ENCODE measurements around the gene ZCCHC14. TPM values are rescaled to one million over a fixed set of nuclear protein-coding genes. Genes with fewer than 3 reads are reported as not detected.
A peak's percentile ranks its signal among the peaks of the same experiment; 100 is the strongest.
"Not testable (repeated sequence)": the region's sequence is repeated elsewhere in the genome, so short reads cannot be mapped to it uniquely, and the experiment has no call there.

ZCCHC14 gene
- total and polyA plus RNA-seq, 5 donors from 2014 or later: 1.6 to 33.7 (median 2.1) TPM

DNA sequence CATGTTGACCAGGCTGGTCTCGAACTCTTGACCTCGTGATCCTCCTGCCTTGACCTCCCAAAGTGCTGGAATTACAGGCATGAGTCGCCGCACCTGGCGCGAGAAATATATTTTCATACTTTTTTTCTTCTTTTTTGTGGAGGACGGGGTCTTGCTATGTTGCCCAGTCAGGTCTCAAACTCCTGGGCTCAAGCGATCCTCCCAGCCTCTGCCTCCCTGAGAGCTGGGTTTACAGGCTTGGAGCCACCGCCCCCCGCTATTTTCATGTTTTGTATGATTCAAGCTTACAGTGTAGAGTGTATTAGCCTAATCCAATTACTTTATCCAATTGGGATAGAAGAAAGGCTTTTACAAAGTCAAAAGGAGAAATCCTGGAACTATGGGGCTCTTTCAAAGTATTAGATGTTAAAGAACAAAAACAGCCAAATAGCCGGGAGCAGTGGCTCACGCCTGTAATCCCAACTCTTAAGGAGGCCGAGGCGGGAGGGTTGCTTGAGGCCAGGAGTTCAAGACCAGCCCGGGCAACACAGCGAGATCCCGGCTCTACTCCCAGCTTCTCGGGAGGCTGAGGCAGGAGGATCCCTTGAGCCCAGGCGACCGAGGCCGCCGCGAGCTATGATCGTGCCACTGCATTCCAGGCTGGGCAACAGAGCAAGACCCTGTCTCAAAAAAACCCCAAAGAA, 102.0 kb downstream of the ZCCHC14 start:
- peaks cover 8% of the 10 kb centered on the region for H3K36me3 Mint-ChIP-seq
- Histone ChIP-seq H3K4me3 (ENCODE audit: low read depth, low read length) (peak overlapping the region; percentile 55), H3K4me1 (ENCODE audit: control insufficient read depth, insufficient read depth, low read length, poor library complexity, severe bottlenecking) (peaks cover 50% of the 10 kb centered on the region), H3K36me3 (ENCODE audit: control insufficient read depth, insufficient read depth, low read length) (no peaks in the 10 kb centered on the region), H3K27ac (ENCODE audit: insufficient read depth, low read length, poor library complexity, severe bottlenecking) (peak overlapping the region; percentile 86), H3K27me3 (ENCODE audit: control insufficient read depth, insufficient read depth, low read length) (no peaks in the 10 kb centered on the region), H3K9me3 (ENCODE audit: control insufficient read depth in 2 of 2, low read length in 2 of 2) (no peaks in the 10 kb centered on the region)
- H3K4me1 Mint-ChIP-seq: peaks cover 24 to 64% (median 49%) of the 10 kb centered on the region in 4 donors
- H3K27me3 Mint-ChIP-seq: no peaks in the 10 kb centered on the region
- peak overlapping the region; percentile 85 to 95 (median 94) for H3K27ac Mint-ChIP-seq
- DNase-seq: no peak
- peak overlapping the region; percentile 79 to 89 (median 86) for H3K4me3 Mint-ChIP-seq
- no peak for ATAC-seq (ENCODE audit: low read depth in 2 of 2)
- no peaks in the 10 kb centered on the region for H3K9me3 Mint-ChIP-seq

DNA sequence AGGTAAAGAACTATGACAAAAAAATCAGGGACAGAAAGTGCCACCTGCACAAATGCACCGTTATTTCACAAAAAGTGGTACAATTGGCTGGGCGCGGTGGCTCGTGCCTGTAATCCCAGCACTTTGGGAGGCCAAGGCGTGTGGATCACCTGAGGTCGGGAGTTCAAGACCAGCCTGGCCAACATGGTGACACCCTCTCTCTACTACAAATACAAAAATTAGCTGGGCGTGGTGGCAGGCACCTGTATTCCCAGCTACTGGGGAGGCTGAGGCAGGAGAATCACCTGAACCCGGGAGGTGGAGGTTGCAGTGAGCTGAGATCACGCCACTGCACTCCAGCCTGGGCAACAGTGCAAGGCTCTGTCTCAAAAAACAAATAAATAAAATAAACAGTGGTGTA, 102.9 kb downstream of the ZCCHC14 start:
- not testable (repeated sequence) for ATAC-seq (ENCODE audit: low read depth in 2 of 2); H3K27me3 Mint-ChIP-seq; H3K36me3 ChIP-seq (ENCODE audit: control insufficient read depth, insufficient read depth, low read length); H3K4me3 ChIP-seq (ENCODE audit: low read depth, low read length); H3K36me3 Mint-ChIP-seq; DNase-seq; H3K9me3 Mint-ChIP-seq; H3K27me3 ChIP-seq (ENCODE audit: control insufficient read depth, insufficient read depth, low read length); H3K9me3 ChIP-seq (ENCODE audit: control insufficient read depth in 2 of 2, low read length in 2 of 2)
- Mint-ChIP-seq H3K27ac (peak overlapping the region; percentile 14 to 47 (median 42)), H3K4me1 (peaks cover 24 to 65% (median 47%) of the 10 kb centered on the region in 4 donors), H3K4me3 (peak overlapping the region in 2 of 4 donors; percentile 75 to 79)
- H3K4me1 ChIP-seq (ENCODE audit: control insufficient read depth, insufficient read depth, low read length, poor library complexity, severe bottlenecking): peaks cover 54% of the 10 kb centered on the region
- H3K27ac ChIP-seq (ENCODE audit: insufficient read depth, low read length, poor library complexity, severe bottlenecking): peak overlapping the region; percentile 91

DNA sequence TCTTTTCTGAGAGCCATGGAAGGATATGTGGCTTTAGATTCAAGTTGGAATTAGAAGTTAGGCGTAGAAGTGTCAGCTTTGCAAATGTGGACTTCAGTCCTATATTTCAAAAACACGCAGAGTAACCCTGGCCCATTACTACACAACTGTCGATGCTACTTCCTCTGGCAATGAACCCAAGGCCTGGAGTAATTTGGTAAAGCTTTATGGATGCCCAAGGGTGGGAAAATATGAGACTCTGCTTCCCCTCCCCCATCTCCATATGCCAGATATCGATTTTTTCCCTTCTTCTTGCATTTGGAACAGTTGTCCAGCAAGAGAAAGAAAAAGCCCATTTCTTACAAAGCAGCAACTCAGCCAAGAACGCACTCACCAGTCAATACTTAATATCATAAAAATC, 103.6 kb downstream of the ZCCHC14 start:
- Mint-ChIP-seq H3K4me1 (peaks cover 19 to 63% (median 42%) of the 10 kb centered on the region in 4 donors), H3K9me3 (no peaks in the 10 kb centered on the region), H3K4me3 (peak overlapping the region in 2 of 4 donors; percentile 54 to 75), H3K27me3 (no peaks in the 10 kb centered on the region), H3K36me3 (peaks cover 5% of the 10 kb centered on the region), H3K27ac (peak overlapping the region; percentile 42 to 80 (median 47))
- peaks cover 53% of the 10 kb centered on the region for H3K4me1 ChIP-seq (ENCODE audit: control insufficient read depth, insufficient read depth, low read length, poor library complexity, severe bottlenecking)
- H3K27ac ChIP-seq (ENCODE audit: insufficient read depth, low read length, poor library complexity, severe bottlenecking): peak overlapping the region; percentile 91
- ATAC-seq (ENCODE audit: low read depth in 2 of 2) (no peak), DNase-seq (no peak)
- H3K9me3 ChIP-seq (ENCODE audit: control insufficient read depth in 2 of 2, low read length in 2 of 2): no peaks in the 10 kb centered on the region
- no peaks in the 10 kb centered on the region for H3K27me3 ChIP-seq (ENCODE audit: control insufficient read depth, insufficient read depth, low read length)
- H3K4me3 ChIP-seq (ENCODE audit: low read depth, low read length): no peak overlapping the region
- H3K36me3 ChIP-seq (ENCODE audit: control insufficient read depth, insufficient read depth, low read length): no peaks in the 10 kb centered on the region

DNA sequence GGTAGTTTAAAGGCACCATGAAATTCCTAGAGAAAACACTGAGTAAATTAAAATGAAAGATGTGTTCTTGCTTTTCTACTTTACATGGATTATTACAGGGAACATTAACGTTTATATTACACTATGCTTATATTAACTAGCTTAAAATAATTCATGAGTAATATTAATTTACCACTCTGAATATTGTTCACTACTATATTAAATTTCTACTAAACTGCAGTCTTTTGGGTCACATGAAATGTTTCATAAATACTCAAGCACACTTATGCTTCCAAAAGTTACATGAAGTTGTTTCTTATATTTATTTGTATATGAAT, 104.0 kb downstream of the ZCCHC14 start:
- peak overlapping the region; percentile 91 for H3K27ac ChIP-seq (ENCODE audit: insufficient read depth, low read length, poor library complexity, severe bottlenecking)
- H3K36me3 ChIP-seq (ENCODE audit: control insufficient read depth, insufficient read depth, low read length): no peaks in the 10 kb centered on the region
- H3K27me3 ChIP-seq (ENCODE audit: control insufficient read depth, insufficient read depth, low read length): no peaks in the 10 kb centered on the region
- H3K9me3 Mint-ChIP-seq: peaks cover 0 to 3% (median 0%) of the 10 kb centered on the region in 7 donors
- no peaks in the 10 kb centered on the region for H3K9me3 ChIP-seq (ENCODE audit: control insufficient read depth in 2 of 2, low read length in 2 of 2)
- peaks cover 17 to 61% (median 40%) of the 10 kb centered on the region in 4 donors for H3K4me1 Mint-ChIP-seq
- no peak for DNase-seq
- H3K27me3 Mint-ChIP-seq: peaks cover 4% of the 10 kb centered on the region
- peak overlapping the region; percentile 76 for H3K4me3 ChIP-seq (ENCODE audit: low read depth, low read length)
- peak overlapping the region; percentile 98 to 99 (median 99) for H3K27ac Mint-ChIP-seq
- peak overlapping the region; percentile 61 to 86 (median 82) for H3K4me3 Mint-ChIP-seq
- ATAC-seq (ENCODE audit: low read depth in 2 of 2): no peak
- H3K4me1 ChIP-seq (ENCODE audit: control insufficient read depth, insufficient read depth, low read length, poor library complexity, severe bottlenecking): peaks cover 50% of the 10 kb centered on the region
- H3K36me3 Mint-ChIP-seq: peaks cover 5% of the 10 kb centered on the region

DNA sequence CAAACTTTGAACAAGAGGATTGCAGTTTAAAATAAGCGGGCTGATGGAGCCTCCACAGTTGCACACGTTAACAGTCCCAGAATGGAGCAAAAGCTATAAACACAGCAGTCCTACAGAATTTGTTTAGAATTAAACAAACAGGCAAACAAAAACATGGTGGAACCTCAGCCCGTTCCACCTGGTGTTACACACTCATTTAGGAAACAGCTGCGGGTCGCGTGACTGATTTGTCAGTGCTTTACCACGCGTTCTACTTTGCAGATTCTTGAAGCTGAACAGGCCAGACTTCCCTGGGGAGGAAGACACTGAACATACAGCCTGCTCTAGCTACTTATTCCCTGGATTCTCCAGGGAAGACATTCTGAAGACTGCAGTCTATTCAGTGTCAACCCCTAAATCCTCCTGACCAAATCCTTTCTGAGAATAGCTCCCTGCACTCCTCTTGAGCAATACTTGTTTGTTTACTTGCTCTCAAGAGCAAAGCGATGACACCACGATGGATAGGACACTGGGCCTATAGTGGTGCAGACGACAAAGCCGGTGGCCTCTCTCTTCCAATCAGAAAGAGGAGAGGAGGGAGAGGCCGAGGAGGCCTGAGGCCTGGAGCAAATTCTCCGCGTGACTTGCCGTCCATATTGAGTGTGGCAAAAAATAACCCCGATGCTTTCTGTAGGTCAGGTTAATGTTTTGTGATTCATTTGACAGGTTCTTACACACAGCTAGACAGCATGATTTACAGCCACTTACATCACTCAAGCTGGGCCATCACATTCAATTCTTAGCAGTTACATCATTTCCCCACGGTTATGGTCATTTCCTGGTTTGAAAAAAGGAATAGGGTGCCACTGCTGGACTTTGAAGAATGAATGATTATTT, 104.6 kb downstream of the ZCCHC14 start:
- peak overlapping the region; percentile 98 to 99 (median 99) for H3K27ac Mint-ChIP-seq
- peaks cover 5% of the 10 kb centered on the region for H3K27me3 Mint-ChIP-seq
- peaks cover 13 to 56% (median 35%) of the 10 kb centered on the region in 4 donors for H3K4me1 Mint-ChIP-seq
- ATAC-seq (ENCODE audit: low read depth in 2 of 2): peak; percentile 73 to 74
- H3K4me3 ChIP-seq (ENCODE audit: low read depth, low read length): peak overlapping the region; percentile 76
- peak overlapping the region; percentile 61 to 86 (median 82) for H3K4me3 Mint-ChIP-seq
- H3K36me3 Mint-ChIP-seq: peaks cover 5% of the 10 kb centered on the region
- H3K9me3 ChIP-seq (ENCODE audit: control insufficient read depth in 2 of 2, low read length in 2 of 2): no peaks in the 10 kb centered on the region
- no peaks in the 10 kb centered on the region for H3K36me3 ChIP-seq (ENCODE audit: control insufficient read depth, insufficient read depth, low read length)
- peak overlapping the region; percentile 91 for H3K27ac ChIP-seq (ENCODE audit: insufficient read depth, low read length, poor library complexity, severe bottlenecking)
- peaks cover 44% of the 10 kb centered on the region for H3K4me1 ChIP-seq (ENCODE audit: control insufficient read depth, insufficient read depth, low read length, poor library complexity, severe bottlenecking)
- peaks cover 0 to 3% (median 0%) of the 10 kb centered on the region in 7 donors for H3K9me3 Mint-ChIP-seq
- H3K27me3 ChIP-seq (ENCODE audit: control insufficient read depth, insufficient read depth, low read length): no peaks in the 10 kb centered on the region
- peak; percentile 84 to 98 (median 92) for DNase-seq

DNA sequence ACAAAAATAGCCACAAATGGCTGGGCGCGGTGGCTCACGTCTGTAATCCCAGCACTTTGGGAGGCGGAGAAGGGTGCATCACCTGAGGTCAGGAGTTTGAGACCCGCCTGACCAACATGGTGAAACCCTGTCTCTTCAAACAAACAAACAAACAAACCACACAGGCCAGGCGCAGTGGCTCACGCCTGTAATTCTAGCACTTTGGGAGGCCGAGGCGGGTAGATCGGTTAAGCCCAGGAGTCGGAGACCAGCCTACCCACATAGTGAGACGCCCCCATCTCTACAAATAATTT, 108.0 kb downstream of the ZCCHC14 start:
- Mint-ChIP-seq H3K36me3 (peaks cover 12% of the 10 kb centered on the region), H3K4me3 (peak overlapping the region; percentile 71 to 99 (median 88)), H3K27ac (peak overlapping the region; percentile 82 to 99 (median 87)), H3K4me1 (peaks cover 27 to 76% (median 51%) of the 10 kb centered on the region in 4 donors)
- H3K4me3 ChIP-seq (ENCODE audit: low read depth, low read length): peak overlapping the region; percentile 19
- H3K27ac ChIP-seq (ENCODE audit: insufficient read depth, low read length, poor library complexity, severe bottlenecking): peak overlapping the region; percentile 85
- not testable (repeated sequence) for ATAC-seq (ENCODE audit: low read depth in 2 of 2); H3K27me3 Mint-ChIP-seq; H3K36me3 ChIP-seq (ENCODE audit: control insufficient read depth, insufficient read depth, low read length); H3K9me3 ChIP-seq (ENCODE audit: control insufficient read depth in 2 of 2, low read length in 2 of 2); H3K9me3 Mint-ChIP-seq; H3K27me3 ChIP-seq (ENCODE audit: control insufficient read depth, insufficient read depth, low read length); DNase-seq
- peaks cover 53% of the 10 kb centered on the region for H3K4me1 ChIP-seq (ENCODE audit: control insufficient read depth, insufficient read depth, low read length, poor library complexity, severe bottlenecking)

DNA sequence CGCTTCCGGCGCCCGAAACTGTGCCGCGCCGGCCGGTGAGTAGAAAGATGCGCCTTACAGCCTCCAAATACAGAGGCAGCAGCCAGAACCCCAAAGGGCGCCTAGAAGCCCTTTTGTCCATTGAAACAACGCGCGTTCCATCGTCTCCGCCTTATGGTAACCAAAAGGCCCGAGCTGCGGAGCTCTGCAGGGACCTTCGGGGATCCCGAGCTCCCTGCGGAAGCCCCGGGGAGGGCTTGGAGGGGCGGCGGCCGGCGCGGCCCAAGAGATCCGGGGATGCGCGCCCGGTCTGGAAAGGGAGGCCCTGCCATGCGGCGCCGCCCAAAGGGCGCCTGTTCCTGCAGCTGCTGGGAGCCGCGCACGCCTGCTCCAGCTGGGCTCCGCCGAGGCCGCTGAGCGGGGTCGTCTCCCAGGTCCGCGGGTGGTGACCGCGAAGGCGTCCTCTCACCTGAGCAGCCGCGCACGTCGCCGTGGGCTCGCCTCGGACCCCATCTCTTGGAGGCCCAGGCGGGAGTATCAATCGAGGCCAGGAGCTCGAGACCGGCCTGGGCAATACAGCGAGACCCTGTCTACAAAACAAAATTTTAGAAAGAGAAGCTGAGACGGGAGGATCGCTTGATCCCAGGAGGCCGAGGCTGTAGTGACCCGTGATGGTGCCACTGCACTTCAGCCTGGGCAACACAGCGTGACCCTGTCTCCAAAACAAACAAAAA, 108.5 kb downstream of the ZCCHC14 start:
- H3K4me3 ChIP-seq (ENCODE audit: low read depth, low read length): peak overlapping the region; percentile 55
- no peaks in the 10 kb centered on the region for H3K27me3 ChIP-seq (ENCODE audit: control insufficient read depth, insufficient read depth, low read length)
- peaks cover 5% of the 10 kb centered on the region for H3K27me3 Mint-ChIP-seq
- H3K4me1 Mint-ChIP-seq: peaks cover 27 to 74% (median 51%) of the 10 kb centered on the region in 4 donors
- H3K4me1 ChIP-seq (ENCODE audit: control insufficient read depth, insufficient read depth, low read length, poor library complexity, severe bottlenecking): peaks cover 53% of the 10 kb centered on the region
- peak in 1 of 2 donors; percentile 2 for ATAC-seq (ENCODE audit: low read depth in 2 of 2)
- peaks cover 12% of the 10 kb centered on the region for H3K36me3 Mint-ChIP-seq
- no peaks in the 10 kb centered on the region for H3K36me3 ChIP-seq (ENCODE audit: control insufficient read depth, insufficient read depth, low read length)
- H3K27ac Mint-ChIP-seq: peak overlapping the region; percentile 97 to 99 (median 98)
- peak overlapping the region; percentile 92 to 99 (median 96) for H3K4me3 Mint-ChIP-seq
- peak overlapping the region; percentile 85 for H3K27ac ChIP-seq (ENCODE audit: insufficient read depth, low read length, poor library complexity, severe bottlenecking)
- H3K9me3 Mint-ChIP-seq: peaks cover 0 to 3% (median 0%) of the 10 kb centered on the region in 7 donors
- no peaks in the 10 kb centered on the region for H3K9me3 ChIP-seq (ENCODE audit: control insufficient read depth in 2 of 2, low read length in 2 of 2)
- no peak for DNase-seq
